Tracheal epithelial cell (primary cell): ENCODE measurements around the gene SGSH. TPM values are rescaled to one million over a fixed set of nuclear protein-coding genes. Genes with fewer than 3 reads are reported as not detected.

Experiments used
- total RNA-seq: library from RNA; depleted of rRNA; stranded (reverse); fragments of >200 nt; gene quantifications from 2 replicates; pipeline ENCODE4 v1.2.1, GENCODE V29; 2014

Gene SGSH
- total RNA-seq, result 3.4 and 5.8 TPM in 2 replicates

DNA sequence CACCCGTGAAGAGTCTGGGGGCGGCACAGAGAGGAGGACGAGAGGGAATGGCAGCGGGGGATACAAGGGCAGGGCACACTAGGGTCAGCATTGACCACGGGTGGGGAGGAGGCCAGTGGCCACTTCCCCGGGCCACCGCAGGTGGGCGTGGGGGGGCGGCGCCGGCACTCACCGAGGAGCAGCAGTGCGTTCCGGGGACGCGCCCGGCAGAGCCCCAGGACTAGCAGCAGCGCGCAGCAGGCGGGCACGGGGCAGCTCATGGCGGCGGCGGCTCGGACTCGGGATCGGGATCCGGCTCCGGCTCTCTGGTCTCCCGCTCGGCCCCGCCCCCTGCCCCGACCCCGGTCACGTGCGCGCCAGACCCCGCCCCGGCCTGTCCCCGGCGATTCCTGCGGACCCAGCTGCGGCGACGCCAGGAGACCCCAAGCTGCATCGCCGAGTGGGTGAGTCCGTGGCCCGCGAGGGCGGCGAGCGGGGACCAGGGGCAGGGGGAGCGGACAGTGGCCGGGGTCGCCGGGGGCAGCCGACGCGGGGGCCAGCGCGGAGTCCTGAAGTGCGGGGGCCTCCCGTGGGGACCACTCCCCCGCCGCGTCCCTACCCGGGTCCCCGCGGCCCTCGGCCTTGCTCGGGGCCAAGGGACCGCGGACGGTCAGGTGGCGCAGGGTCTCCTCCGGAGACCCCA is at the start of gene SGSH, which contains the start of gene SLC26A11:
Gene SGSH, minus strand, starts transcription at position 280 of the 682 bp plus-strand sequence. Its CDS starts 20 bp downstream, at position 260.
Gene SLC26A11, plus strand, starts transcription at position 374 of the 682 bp plus-strand sequence. CDS start 1,134 bp downstream, outside the sequence.

DNA sequence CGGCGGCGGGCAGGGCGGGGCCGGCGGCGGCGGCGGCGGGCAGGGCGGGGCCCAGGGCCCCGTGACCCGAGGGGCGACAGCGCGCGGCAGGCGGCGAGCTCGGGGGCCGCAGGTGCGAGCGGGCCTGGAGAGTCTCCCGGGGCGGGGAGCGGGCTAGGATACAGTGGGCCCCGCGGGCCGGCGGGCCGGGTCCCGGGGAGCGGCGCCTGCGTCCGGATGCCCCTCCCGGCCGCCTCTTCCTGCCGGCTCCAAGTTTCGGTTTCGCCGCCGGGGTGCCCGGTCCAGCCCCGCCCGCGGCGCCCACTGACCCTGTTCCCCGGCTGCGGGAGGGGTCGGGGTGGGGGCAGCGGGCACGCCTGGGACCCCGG is 40.6 kb upstream of the SGSH start, which contains the start of gene RNF213:
Gene RNF213, plus strand, starts transcription at position 62 of the 368 bp plus-strand sequence. CDS start 2,830 bp downstream, outside the sequence.

DNA sequence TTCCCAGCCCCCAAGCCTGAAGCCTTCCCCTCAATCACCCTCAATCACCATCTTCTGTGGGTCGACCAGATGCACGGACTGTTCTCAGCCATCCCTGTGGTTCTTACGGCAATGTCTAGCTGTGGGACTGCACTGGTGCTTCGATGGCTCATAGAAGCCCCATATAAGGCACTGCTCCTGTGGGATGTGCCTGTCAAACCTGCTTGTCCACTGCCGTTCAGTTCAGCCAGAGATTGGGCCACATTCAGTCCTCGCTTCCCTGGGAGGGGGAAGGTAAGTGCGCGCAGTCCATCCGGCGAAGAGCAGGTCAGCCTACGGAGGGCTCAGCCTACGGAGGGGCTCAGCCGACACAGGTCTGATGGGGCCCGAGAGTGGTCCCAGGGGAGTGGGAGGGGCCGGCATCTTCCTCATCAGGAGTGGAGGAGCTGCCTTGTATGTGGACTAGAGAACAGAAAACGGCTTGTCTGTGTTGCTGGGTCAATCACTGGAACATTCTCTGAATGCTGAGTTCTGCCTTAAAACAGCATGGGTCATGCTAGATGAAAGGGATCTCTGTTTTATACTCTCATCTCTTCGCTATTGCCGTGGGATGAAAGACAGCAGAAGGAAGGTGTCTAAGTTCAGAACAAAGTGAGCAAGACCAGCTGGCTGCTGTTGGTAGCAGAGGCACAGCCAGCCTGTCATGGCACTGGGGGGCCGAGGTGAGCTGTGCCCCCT is 50.2 kb downstream of the SGSH start, which contains the start of gene CARD14:
Gene CARD14, plus strand, starts transcription at position 247 of the 717 bp plus-strand sequence. CDS start 11,409 bp downstream, outside the sequence.

Other genes with a start within 250 kb of the SGSH start
- 33.5 and 34.7 TPM in 2 replicates for gene TBC1D16, start 184.5 kb downstream of the SGSH start, total RNA-seq
- 0.43 and 1.2 TPM in 2 replicates for gene CCDC40, start 183.7 kb downstream of the SGSH start, total RNA-seq
- 37.3 and 41.4 TPM in 2 replicates for gene GAA, start 118.8 kb downstream of the SGSH start, total RNA-seq
- gene EIF4A3, start 73.2 kb downstream of the SGSH start, total RNA-seq, result 135 and 160 TPM in 2 replicates
- 1.9 and 3.1 TPM in 2 replicates for gene CARD14, start 50.3 kb downstream of the SGSH start, total RNA-seq
- 2.4 and 3.6 TPM in 2 replicates for gene SLC26A11, start 94 bp upstream of the SGSH start, total RNA-seq
- 52.0 and 103 TPM in 2 replicates for gene RNF213, start 40.5 kb upstream of the SGSH start, total RNA-seq
- 16.4 and 22.2 TPM in 2 replicates for gene ENDOV, start 194.8 kb upstream of the SGSH start, total RNA-seq